K562 (cell line): ENCODE results near the gene MVD.

Experiments
- CHD4 ChIP-seq: fragments of 200-600 bp; sonication (generic); IDR thresholded peaks from 3 replicates; pipeline ENCODE4 v1.6.1; 2012; ENCODE audit warnings: low read depth, mild to moderate bottlenecking, mixed read lengths, low read length, inconsistent platforms; ENCODE audit not compliant: insufficient read depth, insufficient replicate concordance, poor library complexity, severe bottlenecking
- EP300 ChIP-seq: IDR thresholded peaks from 2 replicates; pipeline ENCODE4 v1.6.1; 2012; ENCODE audit warnings: low read length, improper control_type of control experiment
- FOXK1 ChIP-seq: sonication (generic); formaldehyde crosslinking; IDR thresholded peaks from 2 replicates; pipeline ENCODE4 v1.8.0; 2022; ENCODE audit warnings: missing genetic modification reagents, mild to moderate bottlenecking, borderline replicate concordance
- MAFK ChIP-seq: IDR thresholded peaks from 2 replicates; pipeline ENCODE4 v1.6.1; 2011; ENCODE audit warnings: low read length, improper control_type of control experiment
- POLR2A ChIP-seq: fragments of 450-650 bp; conservative IDR thresholded peaks from 2 replicates; pipeline ENCODE4 v1.6.1; 2016
- ZZZ3 ChIP-seq: fragments of 450-650 bp; IDR thresholded peaks from 2 replicates; pipeline ENCODE4 v1.6.1; 2016; ENCODE audit warnings: antibody characterized with exemption, mild to moderate bottlenecking, moderate library complexity
- TF ChIP-seq, protein P1 (sequence below), 2 experiments: IDR thresholded peaks; 2 replicates each; pipeline ENCODE4 v1.6.1; 2011; ENCODE audit warnings: borderline replicate concordance in 1 of 2, control low read depth in 1 of 2, low read depth in 1 of 2, low read length in 1 of 2, mild to moderate bottlenecking in 1 of 2, mixed read lengths in 1 of 2, moderate library complexity in 1 of 2; ENCODE audit not compliant: insufficient read depth in 1 of 2, insufficient read length in 1 of 2, poor library complexity in 1 of 2, severe bottlenecking in 1 of 2; ENCODE audit errors: extremely low read depth in 1 of 2
- TF ChIP-seq, protein P2 (sequence below): sonication (generic); formaldehyde crosslinking; IDR thresholded peaks from 2 replicates; pipeline ENCODE4 v1.8.1; 2023; ENCODE audit warnings: mild to moderate bottlenecking, missing genetic modification reagents
- TF ChIP-seq, protein P3 (sequence below): sonication (generic); formaldehyde crosslinking; IDR thresholded peaks from 2 replicates; pipeline ENCODE4 v1.8.1; 2022; ENCODE audit warnings: missing genetic modification reagents
- TF ChIP-seq, protein P4 (sequence below), 2 experiments: IDR thresholded peaks in 1 of 2; conservative IDR thresholded peaks in 1 of 2; 2 replicates each; pipeline ENCODE4 v1.6.1; 2016; ENCODE audit warnings: low read depth in 2 of 2, mild to moderate bottlenecking in 1 of 2, missing compliant biosample characterization in 1 of 2, missing genetic modification characterization in 1 of 2, moderate library complexity in 1 of 2

DNA sequence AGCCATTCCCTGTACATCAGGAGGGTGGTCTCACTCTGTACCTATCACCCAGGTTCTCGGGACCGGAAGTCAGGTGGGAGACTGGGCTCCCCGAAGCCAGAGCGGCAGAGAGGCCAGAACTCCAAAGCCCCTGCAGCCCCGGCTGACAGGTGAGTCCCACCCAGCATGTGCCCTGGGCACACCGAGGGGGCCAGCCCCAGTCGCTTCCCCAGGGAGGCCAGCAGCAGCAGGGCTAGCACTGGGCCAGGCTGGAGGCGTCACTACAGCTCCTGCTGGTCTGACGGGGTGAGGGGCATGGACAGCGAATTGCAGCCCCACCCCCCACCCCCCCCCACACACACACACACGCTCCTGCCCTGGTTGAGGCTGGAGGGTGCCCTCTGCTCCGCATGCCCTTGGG is 32.5 kb downstream of the MVD start:
- TF ChIP-seq, protein P1, sequence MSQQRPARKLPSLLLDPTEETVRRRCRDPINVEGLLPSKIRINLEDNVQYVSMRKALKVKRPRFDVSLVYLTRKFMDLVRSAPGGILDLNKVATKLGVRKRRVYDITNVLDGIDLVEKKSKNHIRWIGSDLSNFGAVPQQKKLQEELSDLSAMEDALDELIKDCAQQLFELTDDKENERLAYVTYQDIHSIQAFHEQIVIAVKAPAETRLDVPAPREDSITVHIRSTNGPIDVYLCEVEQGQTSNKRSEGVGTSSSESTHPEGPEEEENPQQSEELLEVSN (IDR thresholded peaks at IDR 0.05; ENCODE audit: borderline replicate concordance in 1 of 2, extremely low read depth in 1 of 2, insufficient read depth in 1 of 2, insufficient read length in 1 of 2, low read depth in 1 of 2, low read length in 1 of 2, poor library complexity in 1 of 2, severe bottlenecking in 1 of 2): no peak
- TF ChIP-seq, protein P2, sequence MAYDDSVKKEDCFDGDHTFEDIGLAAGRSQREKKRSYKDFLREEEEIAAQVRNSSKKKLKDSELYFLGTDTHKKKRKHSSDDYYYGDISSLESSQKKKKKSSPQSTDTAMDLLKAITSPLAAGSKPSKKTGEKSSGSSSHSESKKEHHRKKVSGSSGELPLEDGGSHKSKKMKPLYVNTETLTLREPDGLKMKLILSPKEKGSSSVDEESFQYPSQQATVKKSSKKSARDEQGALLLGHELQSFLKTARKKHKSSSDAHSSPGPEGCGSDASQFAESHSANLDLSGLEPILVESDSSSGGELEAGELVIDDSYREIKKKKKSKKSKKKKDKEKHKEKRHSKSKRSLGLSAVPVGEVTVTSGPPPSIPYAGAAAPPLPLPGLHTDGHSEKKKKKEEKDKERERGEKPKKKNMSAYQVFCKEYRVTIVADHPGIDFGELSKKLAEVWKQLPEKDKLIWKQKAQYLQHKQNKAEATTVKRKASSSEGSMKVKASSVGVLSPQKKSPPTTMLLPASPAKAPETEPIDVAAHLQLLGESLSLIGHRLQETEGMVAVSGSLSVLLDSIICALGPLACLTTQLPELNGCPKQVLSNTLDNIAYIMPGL (CRISPR knock-in tag): no peak
- TF ChIP-seq, protein P3, sequence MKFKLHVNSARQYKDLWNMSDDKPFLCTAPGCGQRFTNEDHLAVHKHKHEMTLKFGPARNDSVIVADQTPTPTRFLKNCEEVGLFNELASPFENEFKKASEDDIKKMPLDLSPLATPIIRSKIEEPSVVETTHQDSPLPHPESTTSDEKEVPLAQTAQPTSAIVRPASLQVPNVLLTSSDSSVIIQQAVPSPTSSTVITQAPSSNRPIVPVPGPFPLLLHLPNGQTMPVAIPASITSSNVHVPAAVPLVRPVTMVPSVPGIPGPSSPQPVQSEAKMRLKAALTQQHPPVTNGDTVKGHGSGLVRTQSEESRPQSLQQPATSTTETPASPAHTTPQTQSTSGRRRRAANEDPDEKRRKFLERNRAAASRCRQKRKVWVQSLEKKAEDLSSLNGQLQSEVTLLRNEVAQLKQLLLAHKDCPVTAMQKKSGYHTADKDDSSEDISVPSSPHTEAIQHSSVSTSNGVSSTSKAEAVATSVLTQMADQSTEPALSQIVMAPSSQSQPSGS (CRISPR knock-in tag): no peak
- TF ChIP-seq POLR2A: no peak
- no peak for TF ChIP-seq EP300
- TF ChIP-seq, protein P4, sequence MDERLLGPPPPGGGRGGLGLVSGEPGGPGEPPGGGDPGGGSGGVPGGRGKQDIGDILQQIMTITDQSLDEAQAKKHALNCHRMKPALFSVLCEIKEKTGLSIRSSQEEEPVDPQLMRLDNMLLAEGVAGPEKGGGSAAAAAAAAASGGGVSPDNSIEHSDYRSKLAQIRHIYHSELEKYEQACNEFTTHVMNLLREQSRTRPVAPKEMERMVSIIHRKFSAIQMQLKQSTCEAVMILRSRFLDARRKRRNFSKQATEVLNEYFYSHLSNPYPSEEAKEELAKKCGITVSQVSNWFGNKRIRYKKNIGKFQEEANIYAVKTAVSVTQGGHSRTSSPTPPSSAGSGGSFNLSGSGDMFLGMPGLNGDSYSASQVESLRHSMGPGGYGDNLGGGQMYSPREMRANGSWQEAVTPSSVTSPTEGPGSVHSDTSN (CRISPR knock-in tag; IDR thresholded peaks at IDR 0.05; ENCODE audit: low read depth): no peak
- TF ChIP-seq, protein P4 (tag; conservative IDR thresholded peaks at IDR 0.05; ENCODE audit: low read depth): no peak
- TF ChIP-seq ZZZ3: no peak
- no peak for TF ChIP-seq FOXK1
- TF ChIP-seq CHD4: no peak
- TF ChIP-seq MAFK: no peak
